Esophagus squamous epithelium (tissue), 5 donors: ENCODE data around the gene ZMAT5. TPM values are rescaled to one million over a fixed set of nuclear protein-coding genes. Genes with fewer than 3 reads are reported as not detected.
"Not testable (repeated sequence)": the region's sequence is repeated elsewhere in the genome, so short reads cannot be mapped to it uniquely, and the experiment has no call there.

Source experiments
- DNase-seq: peaks from one replicate; lab custom pipeline; 2025; lab: John Stamatoyannopoulos, UW
- H3K27ac ChIP-seq, 4 donors: fragments of 200-600 bp; sonication (generic); one replicate each; pipeline ENCODE4 v1.5.1; 2016 to 2019; ENCODE audit warnings: mild to moderate bottlenecking in 1 of 4
- H3K27me3 ChIP-seq, 4 donors: fragments of 200-600 bp; sonication (generic); 1 replicate in 3 of 4; 2 replicates in 1 of 4; pipeline versions ENCODE4 v1.5.1 to v1.6.0; 2017 to 2021; ENCODE audit warnings: antibody characterized with exemption in 1 of 4
- H3K36me3 ChIP-seq, 3 donors: fragments of 200-600 bp; sonication (generic); one replicate each; pipeline ENCODE4 v1.5.1; 2016 to 2019
- H3K4me1 ChIP-seq, 3 donors: fragments of 200-600 bp; sonication (generic); one replicate each; pipeline ENCODE4 v1.5.1; 2017 to 2019
- H3K4me3 ChIP-seq, 4 donors: fragments of 200-600 bp; sonication (generic); 1 replicate in 3 of 4; 2 replicates in 1 of 4; pipeline ENCODE4 v1.5.1; 2016 to 2019; ENCODE audit warnings: mild to moderate bottlenecking in 2 of 4, moderate library complexity in 1 of 4
- H3K9me3 ChIP-seq, 3 donors: fragments of 200-600 bp; sonication (generic); one replicate each; pipeline ENCODE4 v1.5.1; 2016 to 2019
- POLR2A ChIP-seq, 4 donors: fragments of 450-650 bp; IDR thresholded peaks; one replicate each; pipeline ENCODE4 v1.6.1; 2017; ENCODE audit warnings: antibody characterized with exemption in 4 of 4, mild to moderate bottlenecking in 4 of 4, moderate library complexity in 3 of 4
- WGBS, 2 donors: methylation state at CpG; one replicate each; pipeline ENCODE4 v1.1.5; 2018; 5-methylcytosine and 5-hydroxymethylcytosine counted together
- intact Hi-C: fragments of 100-400 bp; cut with DNase I; formaldehyde crosslinking; loops from one replicate; pipeline ENCODE4 v1.15.0; 2022
- total RNA-seq, 4 donors: library from RNA; depleted of rRNA; stranded (reverse); fragments of >200 nt; gene quantifications; one replicate each; pipeline ENCODE4 v1.1.0, GENCODE V29; 2016
- TF ChIP-seq, protein P1 (sequence below), 6 experiments: fragments of 450-650 bp in 4 of 6; fragments of 200-600 bp in 2 of 6; sonication (generic) in 2 of 6; IDR thresholded peaks; one replicate each; pipeline ENCODE4 v1.5.1; 2016 to 2019; ENCODE audit warnings: antibody characterized with exemption in 6 of 6, mild to moderate bottlenecking in 4 of 6, moderate library complexity in 4 of 6
- donor health status: DM: yes; HTN: yes; CAD: no.

ZMAT5 gene
- total RNA-seq, 4 donors from 2014 or later: 10.1 to 43.8 (median 18.1) TPM

DNA sequence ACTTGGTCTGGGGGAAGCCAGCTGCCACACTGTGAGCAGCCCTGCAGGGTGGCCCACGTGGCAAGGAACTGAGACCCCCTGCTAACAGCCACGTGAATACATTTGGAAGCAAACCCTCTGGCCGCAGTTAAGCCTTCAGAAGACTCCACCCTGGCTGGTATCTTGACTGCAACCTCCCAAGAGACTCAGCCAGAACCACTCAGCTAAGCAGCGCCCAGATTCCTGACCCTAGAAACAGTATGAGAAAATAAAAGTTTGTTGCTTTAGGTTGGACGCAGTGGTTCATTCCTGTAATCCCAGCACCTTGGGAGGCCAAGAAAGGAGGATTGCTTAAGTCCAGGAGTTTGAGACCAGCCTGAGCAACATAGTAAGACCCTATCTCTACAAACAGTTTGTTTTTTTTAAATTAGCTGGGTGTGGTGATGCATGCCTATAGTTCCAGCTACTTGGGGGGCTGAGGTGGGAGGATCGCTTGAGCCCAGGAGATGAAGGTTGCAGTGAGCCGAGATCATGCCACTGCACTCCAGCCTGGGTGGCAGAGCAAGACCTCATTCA, 8.7 kb downstream of the ZMAT5 start:
- WGBS, 2 donors: 78 to 87% methylated on average over 7 of the region's 7 CpGs
- intact Hi-C loops: no loop called here

DNA sequence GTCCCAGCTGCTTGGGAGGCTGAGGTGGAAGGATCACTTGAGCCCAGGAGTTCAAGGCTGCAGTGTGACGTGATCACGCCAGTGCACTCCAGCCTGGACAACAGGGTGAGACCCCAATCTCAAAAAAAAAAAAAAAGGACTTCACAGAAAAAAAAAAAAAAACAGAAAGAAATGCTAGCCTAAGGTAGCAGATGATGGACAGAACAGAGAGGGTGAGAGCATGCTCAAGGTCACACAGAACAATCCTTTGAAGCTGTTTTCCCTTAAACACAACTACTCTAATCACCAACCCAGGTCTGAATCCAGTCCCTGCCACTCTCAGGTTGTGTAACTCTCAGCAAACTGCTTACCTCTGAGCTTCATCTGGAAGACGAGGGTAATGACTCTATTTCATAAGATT, 9.7 kb downstream of the ZMAT5 start:
- Histone ChIP-seq H3K4me3 (no peak overlapping the region), H3K27me3 (no peaks in the 10 kb centered on the region), H3K27ac (no peak overlapping the region), H3K9me3 (no peaks in the 10 kb centered on the region), H3K4me1 (no peaks in the 10 kb centered on the region), H3K36me3 (peaks cover 0 to 12% (median 0%) of the 10 kb centered on the region in 3 donors)
- intact Hi-C loops: no loop called here
- TF ChIP-seq, protein P1, sequence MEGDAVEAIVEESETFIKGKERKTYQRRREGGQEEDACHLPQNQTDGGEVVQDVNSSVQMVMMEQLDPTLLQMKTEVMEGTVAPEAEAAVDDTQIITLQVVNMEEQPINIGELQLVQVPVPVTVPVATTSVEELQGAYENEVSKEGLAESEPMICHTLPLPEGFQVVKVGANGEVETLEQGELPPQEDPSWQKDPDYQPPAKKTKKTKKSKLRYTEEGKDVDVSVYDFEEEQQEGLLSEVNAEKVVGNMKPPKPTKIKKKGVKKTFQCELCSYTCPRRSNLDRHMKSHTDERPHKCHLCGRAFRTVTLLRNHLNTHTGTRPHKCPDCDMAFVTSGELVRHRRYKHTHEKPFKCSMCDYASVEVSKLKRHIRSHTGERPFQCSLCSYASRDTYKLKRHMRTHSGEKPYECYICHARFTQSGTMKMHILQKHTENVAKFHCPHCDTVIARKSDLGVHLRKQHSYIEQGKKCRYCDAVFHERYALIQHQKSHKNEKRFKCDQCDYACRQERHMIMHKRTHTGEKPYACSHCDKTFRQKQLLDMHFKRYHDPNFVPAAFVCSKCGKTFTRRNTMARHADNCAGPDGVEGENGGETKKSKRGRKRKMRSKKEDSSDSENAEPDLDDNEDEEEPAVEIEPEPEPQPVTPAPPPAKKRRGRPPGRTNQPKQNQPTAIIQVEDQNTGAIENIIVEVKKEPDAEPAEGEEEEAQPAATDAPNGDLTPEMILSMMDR (IDR thresholded peaks at IDR 0.05): no peak
- DNase-seq: no peak
- 76 to 85% methylated on average over 3 of the region's 3 CpGs for WGBS, 2 donors

More for the DNA sequence above, 8.7 kb downstream of the ZMAT5 start:
- TF ChIP-seq POLR2A (IDR thresholded peaks at IDR 0.05): no peak
- TF ChIP-seq, protein P1 (IDR thresholded peaks at IDR 0.05): no peak
- Histone ChIP-seq H3K27ac (no peak overlapping the region), H3K4me1 (no peaks in the 10 kb centered on the region), H3K4me3 (no peak overlapping the region), H3K36me3 (peaks cover 0 to 10% (median 0%) of the 10 kb centered on the region in 3 donors), H3K27me3 (no peaks in the 10 kb centered on the region), H3K9me3 (no peaks in the 10 kb centered on the region)
- no peak for DNase-seq

DNA sequence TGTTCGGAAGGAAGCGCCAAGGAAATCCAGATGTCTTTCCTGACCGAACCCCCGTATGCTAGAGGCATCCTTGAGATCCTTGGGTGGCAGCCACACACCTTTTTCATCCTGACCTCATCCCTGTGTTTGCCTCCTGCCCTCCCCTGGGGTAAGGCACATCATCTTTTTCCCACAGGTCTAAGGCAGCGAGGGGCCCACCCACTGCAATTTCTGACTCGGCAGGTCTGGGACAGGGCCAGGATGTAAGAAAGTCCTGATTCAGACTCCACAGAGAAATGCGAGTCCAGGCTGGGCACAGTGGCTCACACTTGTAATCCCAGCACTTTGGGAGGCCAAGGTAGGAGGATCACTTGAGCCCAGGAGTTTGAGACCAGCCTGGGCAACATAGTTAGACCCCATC, 10.5 kb downstream of the ZMAT5 start:
- H3K4me1 ChIP-seq: no peaks in the 10 kb centered on the region
- no peak overlapping the region for H3K4me3 ChIP-seq
- no peak overlapping the region for H3K27ac ChIP-seq
- no peaks in the 10 kb centered on the region for H3K27me3 ChIP-seq
- intact Hi-C loops: no loop called here
- 78 to 87% methylated on average over 6 of the region's 7 CpGs for WGBS, 2 donors
- peaks cover 0 to 12% (median 0%) of the 10 kb centered on the region in 3 donors for H3K36me3 ChIP-seq
- no peaks in the 10 kb centered on the region for H3K9me3 ChIP-seq
- no peak for TF ChIP-seq POLR2A (IDR thresholded peaks at IDR 0.05)
- TF ChIP-seq, protein P1 (IDR thresholded peaks at IDR 0.05): no peak
- no peak for DNase-seq

DNA sequence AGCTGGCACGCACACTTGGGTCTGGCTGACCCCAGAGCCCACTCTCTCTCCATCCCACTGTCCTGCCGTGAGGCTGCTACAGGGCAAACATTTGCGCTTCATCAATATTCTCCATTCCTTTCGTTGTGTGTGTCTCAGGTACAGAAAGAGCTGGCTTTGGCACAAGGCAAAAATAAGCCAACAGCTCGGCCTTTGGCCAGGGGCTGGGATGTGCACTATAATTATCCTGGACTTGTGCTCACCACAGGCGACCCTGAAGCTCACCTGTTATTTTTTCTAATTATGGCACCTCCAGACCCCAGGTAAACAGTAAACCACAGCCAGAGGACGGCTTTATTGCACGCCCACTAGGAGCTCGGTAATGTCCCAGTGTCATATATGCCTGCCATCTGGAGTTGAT, 10.9 kb downstream of the ZMAT5 start:
- DNase-seq: no peak
- Histone ChIP-seq H3K27ac (no peak overlapping the region), H3K36me3 (peaks cover 0 to 12% (median 0%) of the 10 kb centered on the region in 3 donors), H3K9me3 (no peaks in the 10 kb centered on the region), H3K4me3 (no peak overlapping the region), H3K27me3 (no peaks in the 10 kb centered on the region), H3K4me1 (peaks cover 0 to 3% (median 0%) of the 10 kb centered on the region in 3 donors)
- TF ChIP-seq POLR2A (IDR thresholded peaks at IDR 0.05): no peak
- TF ChIP-seq, protein P1 (IDR thresholded peaks at IDR 0.05): no peak
- intact Hi-C loops: no loop called here
- 86 to 94% methylated on average over 9 of the region's 9 CpGs for WGBS, 2 donors

DNA sequence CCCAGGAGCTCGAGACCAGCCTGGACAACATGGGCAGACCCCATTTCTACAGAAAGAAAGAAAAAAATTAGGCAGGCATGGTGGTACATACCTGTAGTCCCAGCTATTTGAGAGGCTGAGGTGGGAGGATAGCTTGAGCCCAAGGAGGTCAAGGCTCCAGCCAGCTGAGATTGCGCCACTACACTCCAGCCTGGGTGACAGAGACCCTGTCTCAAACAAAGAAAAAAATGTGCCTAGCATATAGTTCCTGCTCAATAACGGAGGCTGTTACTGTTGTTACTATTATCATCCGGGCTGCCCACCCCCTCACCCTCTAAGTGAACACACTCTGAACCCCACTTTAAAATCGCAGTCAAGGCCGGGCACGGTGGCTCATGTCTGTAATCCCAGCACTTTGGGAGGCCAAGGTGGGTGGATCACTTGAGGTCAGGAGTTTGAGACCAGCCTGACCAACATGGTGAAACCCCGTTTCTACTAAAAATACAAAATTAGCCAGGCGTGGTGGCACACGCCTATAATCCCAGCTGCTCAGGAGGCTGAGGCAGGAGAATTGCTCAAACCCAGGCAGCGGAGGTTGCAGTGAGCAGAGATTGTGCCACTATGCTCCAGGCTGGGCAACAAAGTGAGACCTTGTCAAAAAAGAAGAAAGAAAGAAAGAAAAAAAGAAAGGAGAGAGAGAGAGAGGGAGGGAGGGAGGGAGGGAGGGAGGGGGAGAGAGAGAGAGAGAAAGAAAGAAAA, 12.0 kb downstream of the ZMAT5 start:
- H3K9me3 ChIP-seq, DNase-seq, H3K27me3 ChIP-seq, H3K4me1 ChIP-seq, H3K4me3 ChIP-seq, intact Hi-C loops, H3K27ac ChIP-seq: not testable (repeated sequence)
- H3K36me3 ChIP-seq: peaks cover 0 to 18% (median 0%) of the 10 kb centered on the region in 3 donors
- 81 to 83% methylated on average over 6 to 10 of the region's 11 CpGs for WGBS, 2 donors
